ENCODE results near the gene MAML3. TPM values are rescaled to one million over a fixed set of nuclear protein-coding genes. Genes with fewer than 3 reads are reported as not detected.

MAML3 gene
- total RNA-seq, 1 donor from 2014 or later, result 8.1 TPM

DNA sequence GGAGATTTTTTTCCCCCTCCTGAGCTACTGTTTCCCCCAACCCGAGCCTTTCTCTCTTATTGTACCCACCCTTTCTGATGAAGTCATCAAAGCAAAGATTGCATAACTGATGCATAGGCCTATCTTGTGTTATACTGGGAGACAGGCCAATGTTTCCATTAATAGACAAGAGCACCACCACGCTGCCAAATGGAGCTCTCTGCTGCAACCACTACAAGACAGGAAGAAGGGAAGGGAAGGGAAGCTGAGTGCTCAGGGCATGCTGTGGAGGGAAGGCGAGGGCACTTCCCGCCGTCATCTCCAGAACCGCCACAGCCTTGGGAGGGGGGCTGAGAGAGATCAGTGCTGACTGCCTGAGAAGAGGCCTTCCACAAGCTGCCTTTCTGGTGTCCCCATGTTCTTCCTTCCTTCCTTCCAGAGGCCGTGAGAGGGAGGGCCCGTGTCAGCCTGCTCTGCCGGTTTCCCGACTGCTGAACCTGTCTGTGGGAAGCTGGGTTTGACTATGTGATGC is 413.4 kb downstream of the MAML3 start:
- DNase-seq (ENCODE audit: low read depth) (peak; percentile 93), FAIRE-seq (no peak)
- TF ChIP-seq, protein P1, sequence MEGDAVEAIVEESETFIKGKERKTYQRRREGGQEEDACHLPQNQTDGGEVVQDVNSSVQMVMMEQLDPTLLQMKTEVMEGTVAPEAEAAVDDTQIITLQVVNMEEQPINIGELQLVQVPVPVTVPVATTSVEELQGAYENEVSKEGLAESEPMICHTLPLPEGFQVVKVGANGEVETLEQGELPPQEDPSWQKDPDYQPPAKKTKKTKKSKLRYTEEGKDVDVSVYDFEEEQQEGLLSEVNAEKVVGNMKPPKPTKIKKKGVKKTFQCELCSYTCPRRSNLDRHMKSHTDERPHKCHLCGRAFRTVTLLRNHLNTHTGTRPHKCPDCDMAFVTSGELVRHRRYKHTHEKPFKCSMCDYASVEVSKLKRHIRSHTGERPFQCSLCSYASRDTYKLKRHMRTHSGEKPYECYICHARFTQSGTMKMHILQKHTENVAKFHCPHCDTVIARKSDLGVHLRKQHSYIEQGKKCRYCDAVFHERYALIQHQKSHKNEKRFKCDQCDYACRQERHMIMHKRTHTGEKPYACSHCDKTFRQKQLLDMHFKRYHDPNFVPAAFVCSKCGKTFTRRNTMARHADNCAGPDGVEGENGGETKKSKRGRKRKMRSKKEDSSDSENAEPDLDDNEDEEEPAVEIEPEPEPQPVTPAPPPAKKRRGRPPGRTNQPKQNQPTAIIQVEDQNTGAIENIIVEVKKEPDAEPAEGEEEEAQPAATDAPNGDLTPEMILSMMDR (IDR thresholded peaks at IDR 0.05; ENCODE audit: insufficient read depth, low read depth, low read length), result peak; percentile 4
- no peak for TF ChIP-seq EZH2 (IDR thresholded peaks at IDR 0.05; ENCODE audit: insufficient read depth, low read length)
- no peaks in the 10 kb centered on the region for H3K9me3 Mint-ChIP-seq (ENCODE audit: unreplicated experiment)
- no peaks in the 10 kb centered on the region for H3K36me3 ChIP-seq (ENCODE audit: insufficient read depth, low read length)
- H3K4me1 Mint-ChIP-seq (ENCODE audit: low read depth, unreplicated experiment), result peaks cover 19% of the 10 kb centered on the region
- peak overlapping the region; percentile 29 for H3K27ac Mint-ChIP-seq (ENCODE audit: unreplicated experiment)
- no peak overlapping the region for H3K9ac ChIP-seq (ENCODE audit: low read length)
- no peaks in the 10 kb centered on the region for H3K27me3 Mint-ChIP-seq (ENCODE audit: low read depth, unreplicated experiment)
- no peaks in the 10 kb centered on the region for H4K20me1 ChIP-seq (ENCODE audit: insufficient read depth, low read length)
- H3K4me3 ChIP-seq (ENCODE audit: insufficient read depth, low read depth, low read length), result no peak overlapping the region
- no peaks in the 10 kb centered on the region for H3K79me2 ChIP-seq (ENCODE audit: insufficient read depth, low read length)
- no peak overlapping the region for H3K27ac ChIP-seq (ENCODE audit: low read depth, low read length)
- no peaks in the 10 kb centered on the region for H3K27me3 ChIP-seq (ENCODE audit: insufficient read depth, low read length)
- no peaks in the 10 kb centered on the region for H3K9me3 ChIP-seq (ENCODE audit: insufficient read depth, low read depth, low read length)
- peak overlapping the region; percentile 35 for H3K4me2 ChIP-seq (ENCODE audit: low read length)
- H3K36me3 Mint-ChIP-seq (ENCODE audit: low read depth, unreplicated experiment), result no peaks in the 10 kb centered on the region
- no peak overlapping the region for H3K4me3 Mint-ChIP-seq (ENCODE audit: unreplicated experiment)
- H2AFZ ChIP-seq (ENCODE audit: low read depth, low read length), result no peak overlapping the region
- H3K4me1 ChIP-seq (ENCODE audit: insufficient read depth, low read length), result peaks cover 15% of the 10 kb centered on the region

- Histone ChIP-seq H3K9ac (ENCODE audit: low read length) (no peak overlapping the region), H3K36me3 (ENCODE audit: insufficient read depth, low read length) (no peaks in the 10 kb centered on the region), H3K4me3 (ENCODE audit: insufficient read depth, low read depth, low read length) (no peak overlapping the region), H3K27ac (ENCODE audit: low read depth, low read length) (no peak overlapping the region), H3K79me2 (ENCODE audit: insufficient read depth, low read length) (no peaks in the 10 kb centered on the region), H4K20me1 (ENCODE audit: insufficient read depth, low read length) (no peaks in the 10 kb centered on the region), H3K4me1 (ENCODE audit: insufficient read depth, low read length) (peaks cover 19% of the 10 kb centered on the region), H2AFZ (ENCODE audit: low read depth, low read length) (no peak overlapping the region), H3K9me3 (ENCODE audit: insufficient read depth, low read depth, low read length) (no peaks in the 10 kb centered on the region), H3K27me3 (ENCODE audit: insufficient read depth, low read length) (no peaks in the 10 kb centered on the region), H3K4me2 (ENCODE audit: low read length) (peak overlapping the region; percentile 35)
- Mint-ChIP-seq H3K36me3 (ENCODE audit: low read depth, unreplicated experiment) (no peaks in the 10 kb centered on the region), H3K9me3 (ENCODE audit: unreplicated experiment) (no peaks in the 10 kb centered on the region), H3K4me1 (ENCODE audit: low read depth, unreplicated experiment) (peaks cover 19% of the 10 kb centered on the region), H3K27ac (ENCODE audit: unreplicated experiment) (peak overlapping the region; percentile 29), H3K27me3 (ENCODE audit: low read depth, unreplicated experiment) (no peaks in the 10 kb centered on the region), H3K4me3 (ENCODE audit: unreplicated experiment) (no peak overlapping the region)
- FAIRE-seq, result no peak
- no peak for DNase-seq (ENCODE audit: low read depth)
- TF ChIP-seq, protein P1 (IDR thresholded peaks at IDR 0.05; ENCODE audit: insufficient read depth, low read depth, low read length), result no peak
- no peak for TF ChIP-seq EZH2 (IDR thresholded peaks at IDR 0.05; ENCODE audit: insufficient read depth, low read length)
Measured at GRCh38 chr4:139740121-139740520, 413.9 kb downstream of the MAML3 start.

DNA sequence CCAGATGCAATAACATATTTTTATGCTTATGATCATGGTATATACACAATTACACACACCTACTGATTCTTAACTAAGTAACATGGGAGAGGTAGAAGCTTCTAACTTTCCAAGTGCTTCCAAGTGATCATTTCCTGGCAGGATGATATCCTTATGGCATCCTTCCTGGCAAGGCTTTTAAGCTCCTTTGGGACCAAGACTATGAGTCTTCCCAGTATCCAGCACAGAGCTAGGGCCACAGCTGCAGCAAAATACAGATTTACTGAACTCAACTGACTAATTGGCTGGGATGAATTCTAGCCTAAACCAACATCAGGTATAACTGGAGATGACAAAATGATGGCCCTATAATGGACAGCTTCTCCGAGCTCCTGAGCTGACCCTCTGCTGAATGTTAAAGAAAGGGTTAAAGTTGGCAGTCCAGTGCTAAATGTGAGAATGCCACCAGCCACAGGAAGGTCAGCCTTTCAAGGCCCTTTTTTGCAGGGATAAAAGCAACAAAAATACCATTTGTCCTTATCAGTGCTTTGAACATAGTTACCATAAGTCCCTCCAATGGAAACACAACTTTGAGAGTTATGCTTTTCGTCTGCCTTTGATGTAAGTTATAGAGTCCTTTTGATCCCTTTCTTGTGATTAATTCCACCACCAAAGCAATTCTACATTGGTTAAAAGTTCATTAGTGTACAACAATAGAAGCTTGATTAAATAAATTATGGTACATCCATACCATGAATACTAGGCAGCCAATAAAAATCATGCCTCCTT is 415.0 kb downstream of the MAML3 start:
- Histone ChIP-seq H3K27ac (ENCODE audit: low read depth, low read length) (no peak overlapping the region), H3K4me1 (ENCODE audit: insufficient read depth, low read length) (peaks cover 27% of the 10 kb centered on the region), H3K4me3 (ENCODE audit: insufficient read depth, low read depth, low read length) (no peak overlapping the region), H3K4me2 (ENCODE audit: low read length) (no peak overlapping the region), H3K27me3 (ENCODE audit: insufficient read depth, low read length) (no peaks in the 10 kb centered on the region), H2AFZ (ENCODE audit: low read depth, low read length) (no peak overlapping the region), H4K20me1 (ENCODE audit: insufficient read depth, low read length) (no peaks in the 10 kb centered on the region), H3K79me2 (ENCODE audit: insufficient read depth, low read length) (no peaks in the 10 kb centered on the region), H3K9me3 (ENCODE audit: insufficient read depth, low read depth, low read length) (no peaks in the 10 kb centered on the region), H3K36me3 (ENCODE audit: insufficient read depth, low read length) (no peaks in the 10 kb centered on the region), H3K9ac (ENCODE audit: low read length) (no peak overlapping the region)
- H3K4me1 Mint-ChIP-seq (ENCODE audit: low read depth, unreplicated experiment), result peaks cover 24% of the 10 kb centered on the region
- H3K27me3 Mint-ChIP-seq (ENCODE audit: low read depth, unreplicated experiment), result no peaks in the 10 kb centered on the region
- TF ChIP-seq, protein P1 (IDR thresholded peaks at IDR 0.05; ENCODE audit: insufficient read depth, low read depth, low read length), result no peak
- TF ChIP-seq EZH2 (IDR thresholded peaks at IDR 0.05; ENCODE audit: insufficient read depth, low read length), result no peak
- no peaks in the 10 kb centered on the region for H3K36me3 Mint-ChIP-seq (ENCODE audit: low read depth, unreplicated experiment)
- no peak overlapping the region for H3K27ac Mint-ChIP-seq (ENCODE audit: unreplicated experiment)
- DNase-seq (ENCODE audit: low read depth) (no peak), FAIRE-seq (no peak)
- H3K9me3 Mint-ChIP-seq (ENCODE audit: unreplicated experiment), result no peaks in the 10 kb centered on the region
- no peak overlapping the region for H3K4me3 Mint-ChIP-seq (ENCODE audit: unreplicated experiment)

All from astrocyte (in vitro differentiated cells and primary cell).